Kidney (tissue), 14 donors: Measurements from ENCODE around the gene MAPRE2. TPM values are rescaled to one million over a fixed set of nuclear protein-coding genes. Genes with fewer than 3 reads are reported as not detected.
A peak's percentile ranks its signal among the peaks of the same experiment; 100 is the strongest.

Experiments used
- DNase-seq, 5 donors: peaks; one replicate each; pipeline ENCODE4 v3.0.0-alpha.2; 2013 to 2020
- FAIRE-seq: peaks from 2 replicates; lab custom pipeline; 2012; peaks lifted over from hg19 to GRCh38; lab: Jason Lieb, UNC
- H3K27ac ChIP-seq, 2 donors: one replicate each; pipeline ENCODE4 v1.7.0; 2013; ENCODE audit warnings: low read depth in 2 of 2, low read length in 2 of 2, inconsistent platforms in 1 of 2
- H3K27me3 ChIP-seq: one replicate; pipeline ENCODE4 v1.7.1; 2013; ENCODE audit warnings: low read length, inconsistent platforms; ENCODE audit not compliant: control insufficient read depth, insufficient read depth
- H3K36me3 ChIP-seq, 3 donors: one replicate each; pipeline versions ENCODE4 v1.7.0 to v1.7.1; 2013; ENCODE audit warnings: low read length in 3 of 3, control low read depth in 1 of 3, inconsistent platforms in 1 of 3; ENCODE audit not compliant: insufficient read depth in 3 of 3, control insufficient read depth in 2 of 3
- H3K4me1 ChIP-seq, 3 donors: one replicate each; pipeline versions ENCODE4 v1.7.0 to v1.7.1; 2013; ENCODE audit warnings: low read length in 3 of 3, inconsistent platforms in 1 of 3, low read depth in 1 of 3; ENCODE audit not compliant: control insufficient read depth in 2 of 3, insufficient read depth in 2 of 3
- H3K4me3 ChIP-seq, 3 donors: one replicate each; pipeline versions ENCODE4 v1.7.0 to v1.8.1; 2013; ENCODE audit warnings: low read length in 3 of 3, control low read depth in 1 of 3, inconsistent platforms in 1 of 3
- H3K9ac ChIP-seq, 3 donors: one replicate each; pipeline versions ENCODE4 v1.7.0 to v1.7.1; 2013; ENCODE audit warnings: low read length in 3 of 3, control low read depth in 1 of 3, inconsistent platforms in 1 of 3
- H3K9me3 ChIP-seq, 3 donors: one replicate each; pipeline versions ENCODE4 v1.7.0 to v1.7.1; 2013; ENCODE audit warnings: low read length in 3 of 3, control low read depth in 1 of 3, inconsistent platforms in 1 of 3; ENCODE audit not compliant: control insufficient read depth in 2 of 3, insufficient read depth in 1 of 3
- intact Hi-C: fragments of 100-400 bp; cut with DNase I; formaldehyde crosslinking; loops from one replicate; pipeline ENCODE4 v1.11.1; 2022
- polyA plus RNA-seq: library from polyadenylated mRNA; stranded (reverse); fragments of 350-450 nt; fragmentation: Illumina TruSeq; extraction: RNeasy Lipid Tissue Mini Kit (QIAGEN cat#74804); gene quantifications from one replicate; pipeline ENCODE4 v1.2.3, GENCODE V29; 2014; ENCODE audit warnings: low read depth, low replicate concordance; ENCODE audit not compliant: insufficient read depth
- total RNA-seq: library from RNA; stranded (reverse); fragmentation: NEBNext Ultra II Directional; extraction: Animal tissue kit (Norgen Biotek cat#: 25700); gene quantifications from one replicate; pipeline ENCODE4 v1.2.1, GENCODE V29; 2021
- TF ChIP-seq, protein P1 (sequence below): IDR thresholded peaks from 3 replicates; pipeline ENCODE4 v1.5.1; 2012; ENCODE audit warnings: mild to moderate bottlenecking, moderate library complexity, borderline replicate concordance; ENCODE audit not compliant: insufficient read depth; ENCODE audit errors: extremely low read depth
- donor health status: control.
- donor health status: control.
- donor health status: control.
- donor health status: control.
- donor health status: control.
- donor health status: DM: yes; HTN: yes; CAD: no.
- donor health status: Normal renal cell carcinoma (clear cell type).

Gene MAPRE2
- total and polyA plus RNA-seq, 2 donors from 2014 or later = 15.2 to 30.2 TPM

GRCh38 chr18:35174093-35174731 is 133.0 kb downstream of the MAPRE2 start:
- Histone ChIP-seq H3K4me3 (no peak overlapping the region), H3K9ac (no peak overlapping the region), H3K27me3 (no peaks in the 10 kb centered on the region), H3K36me3 (no peaks in the 10 kb centered on the region), H3K4me1 (peaks cover 0 to 14% (median 6%) of the 10 kb centered on the region in 3 donors), H3K27ac (no peak overlapping the region), H3K9me3 (no peaks in the 10 kb centered on the region)
- DNase-seq (peak in 2 of 5 donors; percentile 17 to 31), FAIRE-seq (no peak)
- intact Hi-C loops = no loop called here
- TF ChIP-seq, protein P1, sequence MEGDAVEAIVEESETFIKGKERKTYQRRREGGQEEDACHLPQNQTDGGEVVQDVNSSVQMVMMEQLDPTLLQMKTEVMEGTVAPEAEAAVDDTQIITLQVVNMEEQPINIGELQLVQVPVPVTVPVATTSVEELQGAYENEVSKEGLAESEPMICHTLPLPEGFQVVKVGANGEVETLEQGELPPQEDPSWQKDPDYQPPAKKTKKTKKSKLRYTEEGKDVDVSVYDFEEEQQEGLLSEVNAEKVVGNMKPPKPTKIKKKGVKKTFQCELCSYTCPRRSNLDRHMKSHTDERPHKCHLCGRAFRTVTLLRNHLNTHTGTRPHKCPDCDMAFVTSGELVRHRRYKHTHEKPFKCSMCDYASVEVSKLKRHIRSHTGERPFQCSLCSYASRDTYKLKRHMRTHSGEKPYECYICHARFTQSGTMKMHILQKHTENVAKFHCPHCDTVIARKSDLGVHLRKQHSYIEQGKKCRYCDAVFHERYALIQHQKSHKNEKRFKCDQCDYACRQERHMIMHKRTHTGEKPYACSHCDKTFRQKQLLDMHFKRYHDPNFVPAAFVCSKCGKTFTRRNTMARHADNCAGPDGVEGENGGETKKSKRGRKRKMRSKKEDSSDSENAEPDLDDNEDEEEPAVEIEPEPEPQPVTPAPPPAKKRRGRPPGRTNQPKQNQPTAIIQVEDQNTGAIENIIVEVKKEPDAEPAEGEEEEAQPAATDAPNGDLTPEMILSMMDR = no peak

GRCh38 chr18:35174745-35175144 is 133.5 kb downstream of the MAPRE2 start:
- DNase-seq (no peak), FAIRE-seq (no peak)
- intact Hi-C loops = no loop called here
- Histone ChIP-seq H3K27me3 (no peaks in the 10 kb centered on the region), H3K9me3 (no peaks in the 10 kb centered on the region), H3K4me3 (no peak overlapping the region), H3K4me1 (peaks cover 0 to 14% (median 6%) of the 10 kb centered on the region in 3 donors), H3K27ac (no peak overlapping the region), H3K9ac (no peak overlapping the region), H3K36me3 (no peaks in the 10 kb centered on the region)
- TF ChIP-seq, protein P1 = no peak

GRCh38 chr18:35176925-35177324 is 135.7 kb downstream of the MAPRE2 start:
- Histone ChIP-seq H3K27me3 (no peaks in the 10 kb centered on the region), H3K27ac (no peak overlapping the region), H3K4me3 (no peak overlapping the region), H3K9ac (no peak overlapping the region), H3K36me3 (no peaks in the 10 kb centered on the region), H3K9me3 (no peaks in the 10 kb centered on the region), H3K4me1 (peaks cover 0 to 3% (median 2%) of the 10 kb centered on the region in 3 donors)
- TF ChIP-seq, protein P1 = no peak
- FAIRE-seq (no peak), DNase-seq (no peak)
- intact Hi-C loops = no loop called here
